GM21423 (cell line): Measurements from ENCODE around the gene TRPM3.
"Not testable (repeated sequence)": the region's sequence is repeated elsewhere in the genome, so short reads cannot be mapped to it uniquely, and the experiment has no call there.

ENCODE experiments used
- ATAC-seq: cut with Tn5 transposase; IDR thresholded peaks from one replicate; pipeline ENCODE4 v1.9.1; 2021; ENCODE audit warnings: mild to moderate bottlenecking, moderate library complexity; ENCODE audit not compliant: unreplicated experiment

TRPM3 gene

GRCh38 chr9:70791936-70792335, 329.5 kb downstream of the TRPM3 start:
- ATAC-seq, result no peak

GRCh38 chr9:70789086-70789485, 332.3 kb downstream of the TRPM3 start:
- ATAC-seq, result no peak

GRCh38 chr9:70784456-70784855, 337.0 kb downstream of the TRPM3 start:
- ATAC-seq, result no peak

GRCh38 chr9:70778568-70778967, 342.9 kb downstream of the TRPM3 start:
- ATAC-seq, result no peak

GRCh38 chr9:70773579-70773978, 347.8 kb downstream of the TRPM3 start:
- no peak for ATAC-seq

GRCh38 chr9:70772601-70773000, 348.8 kb downstream of the TRPM3 start:
- ATAC-seq, result no peak

GRCh38 chr9:70765946-70766345, 355.5 kb downstream of the TRPM3 start:
- ATAC-seq, result no peak

GRCh38 chr9:70761139-70761670, 360.2 kb downstream of the TRPM3 start:
- ATAC-seq, result no peak

GRCh38 chr9:70760228-70760627, 361.2 kb downstream of the TRPM3 start:
- no peak for ATAC-seq

GRCh38 chr9:70753311-70753710, 368.1 kb downstream of the TRPM3 start:
- ATAC-seq, result no peak

- ATAC-seq, result no peak
These were observed 372.4 kb downstream of the TRPM3 start for GRCh38 chr9:70749066-70749465.

GRCh38 chr9:70747261-70747718, 374.1 kb downstream of the TRPM3 start:
- ATAC-seq, result no peak

- no peak for ATAC-seq
These were observed 374.7 kb downstream of the TRPM3 start for GRCh38 chr9:70746760-70747159.

GRCh38 chr9:70746316-70746715, 375.1 kb downstream of the TRPM3 start:
- no peak for ATAC-seq

GRCh38 chr9:70724794-70725193, 396.6 kb downstream of the TRPM3 start:
- not testable (repeated sequence) for ATAC-seq

GRCh38 chr9:70724025-70724424, 397.4 kb downstream of the TRPM3 start:
- not testable (repeated sequence) for ATAC-seq

- not testable (repeated sequence) for ATAC-seq
These were observed 414.6 kb downstream of the TRPM3 start for GRCh38 chr9:70706797-70707196.

GRCh38 chr9:70701163-70701562, 420.3 kb downstream of the TRPM3 start:
- no peak for ATAC-seq

GRCh38 chr9:70696694-70697335, 424.6 kb downstream of the TRPM3 start:
- ATAC-seq, result no peak

- ATAC-seq, result no peak
These were observed 426.7 kb downstream of the TRPM3 start for GRCh38 chr9:70694758-70695157.

- ATAC-seq, result no peak
These were observed 428.2 kb downstream of the TRPM3 start for GRCh38 chr9:70693186-70693585.

GRCh38 chr9:70692431-70692830, 429.0 kb downstream of the TRPM3 start:
- no peak for ATAC-seq

GRCh38 chr9:70688704-70689103, 432.7 kb downstream of the TRPM3 start:
- no peak for ATAC-seq
